AG09309 (cell line): ENCODE data around the gene MUC12.
"Not testable (repeated sequence)": the region's sequence is repeated elsewhere in the genome, so short reads cannot be mapped to it uniquely, and the experiment has no call there.

Source experiments
- DNase-seq: peaks from one replicate; pipeline ENCODE4 v3.0.0-alpha.2; 2010; ENCODE audit warnings: low read depth
- H3K4me3 ChIP-seq: 2 replicates; pipeline ENCODE4 v1.5.1; 2011; ENCODE audit warnings: mild to moderate bottlenecking, low read depth, low read length, moderate library complexity; ENCODE audit not compliant: control insufficient read depth
- CTCF ChIP-seq: IDR thresholded peaks from 2 replicates; pipeline ENCODE4 v1.5.1; 2011; ENCODE audit warnings: mild to moderate bottlenecking, low read depth, low read length, inconsistent platforms; ENCODE audit not compliant: insufficient read depth, control insufficient read depth; ENCODE audit errors: missing control alignments

The MUC12 gene

GRCh38 chr7:100972002-100972347 lies 2.6 kb downstream of the MUC12 start:
- no peak for DNase-seq

GRCh38 chr7:100974021-100974420 lies 4.7 kb downstream of the MUC12 start:
- H3K4me3 ChIP-seq: no peak overlapping the region
- no peak for TF ChIP-seq CTCF
- DNase-seq: no peak

More at GRCh38 chr7:100972002-100972347, 2.6 kb downstream of the MUC12 start:
- H3K4me3 ChIP-seq: no peak overlapping the region
- no peak for TF ChIP-seq CTCF

- no peak for DNase-seq
- H3K4me3 ChIP-seq: no peak overlapping the region
- TF ChIP-seq CTCF: no peak
These were observed 6.0 kb downstream of the MUC12 start for GRCh38 chr7:100975371-100975821.

- DNase-seq: no peak
- H3K4me3 ChIP-seq: no peak overlapping the region
- no peak for TF ChIP-seq CTCF
These were observed 8.9 kb downstream of the MUC12 start for GRCh38 chr7:100978300-100978699.

GRCh38 chr7:100983451-100984187 lies 14.3 kb downstream of the MUC12 start:
- peak; percentile 94 for DNase-seq
- no peak for TF ChIP-seq CTCF
- H3K4me3 ChIP-seq: no peak overlapping the region

- DNase-seq, H3K4me3 ChIP-seq: not testable (repeated sequence)
These were observed 15.0 kb downstream of the MUC12 start for GRCh38 chr7:100984241-100984918.

GRCh38 chr7:100985033-100985797 lies 15.8 kb downstream of the MUC12 start:
- DNase-seq, H3K4me3 ChIP-seq: not testable (repeated sequence)
